Measurements from ENCODE around the gene VCAM1.

DNA sequence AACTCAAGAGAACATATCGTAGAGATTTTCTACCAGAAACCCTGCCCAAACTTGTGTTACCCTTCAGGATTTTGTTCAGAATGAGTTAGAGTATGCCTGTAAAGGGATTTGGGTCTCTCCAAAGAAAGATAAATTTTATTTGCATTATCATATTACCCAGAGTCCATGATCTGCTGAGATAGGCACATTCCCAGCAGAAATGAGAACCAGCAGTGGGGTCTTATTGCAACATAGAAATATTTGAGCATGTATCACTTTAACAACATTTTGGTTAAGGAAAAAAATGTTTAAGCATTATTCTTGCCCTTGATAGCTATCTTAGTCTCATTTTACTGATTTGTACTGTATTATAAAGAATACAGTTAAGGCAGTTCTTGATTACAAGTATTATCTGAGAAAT lies 10.6 kb downstream of the VCAM1 start:
- TF ChIP-seq, protein P1, sequence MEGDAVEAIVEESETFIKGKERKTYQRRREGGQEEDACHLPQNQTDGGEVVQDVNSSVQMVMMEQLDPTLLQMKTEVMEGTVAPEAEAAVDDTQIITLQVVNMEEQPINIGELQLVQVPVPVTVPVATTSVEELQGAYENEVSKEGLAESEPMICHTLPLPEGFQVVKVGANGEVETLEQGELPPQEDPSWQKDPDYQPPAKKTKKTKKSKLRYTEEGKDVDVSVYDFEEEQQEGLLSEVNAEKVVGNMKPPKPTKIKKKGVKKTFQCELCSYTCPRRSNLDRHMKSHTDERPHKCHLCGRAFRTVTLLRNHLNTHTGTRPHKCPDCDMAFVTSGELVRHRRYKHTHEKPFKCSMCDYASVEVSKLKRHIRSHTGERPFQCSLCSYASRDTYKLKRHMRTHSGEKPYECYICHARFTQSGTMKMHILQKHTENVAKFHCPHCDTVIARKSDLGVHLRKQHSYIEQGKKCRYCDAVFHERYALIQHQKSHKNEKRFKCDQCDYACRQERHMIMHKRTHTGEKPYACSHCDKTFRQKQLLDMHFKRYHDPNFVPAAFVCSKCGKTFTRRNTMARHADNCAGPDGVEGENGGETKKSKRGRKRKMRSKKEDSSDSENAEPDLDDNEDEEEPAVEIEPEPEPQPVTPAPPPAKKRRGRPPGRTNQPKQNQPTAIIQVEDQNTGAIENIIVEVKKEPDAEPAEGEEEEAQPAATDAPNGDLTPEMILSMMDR (IDR thresholded peaks at IDR 0.05; ENCODE audit: insufficient read depth, low read length, poor library complexity, severe bottlenecking) = no peak
- no peak for TF ChIP-seq EZH2phosphoT487 (conservative IDR thresholded peaks at IDR 0.05; ENCODE audit: low read length)

Data from SU-DHL-6 (cell line).